Natural killer cell treated with Interleukin-12 subunit alpha and Interleukin-12 subunit beta and Interleukin-15 and Interleukin-18, amount 100 ng/mL, for 72 hours (primary cell): ENCODE results near the gene ALOX12B. TPM values are rescaled to one million over a fixed set of nuclear protein-coding genes. Genes with fewer than 3 reads are reported as not detected.
"Not testable (repeated sequence)": the region's sequence is repeated elsewhere in the genome, so short reads cannot be mapped to it uniquely, and the experiment has no call there.

Experiments used
- ATAC-seq, 2 donors: fragments of 150-1000 bp; cut with Tn5 transposase in 1 of 2; sonication (Bioruptor Pico), chemical (Tn5 transposase) in 1 of 2; 2 replicates each; pipeline ENCODE4 v1.10.0; 2021
- DNase-seq: peaks from one replicate; pipeline ENCODE4 v3.0.0; 2022; ENCODE audit warnings: low spot score
- H3K27ac Mint-ChIP-seq, 2 donors: 1 replicate in 1 of 2; 2 replicates in 1 of 2; pipeline ENCODE4 v1.8.0; 2022; ENCODE audit warnings: mixed read lengths in 2 of 2, mild to moderate bottlenecking in 1 of 2, moderate library complexity in 1 of 2
- H3K27me3 Mint-ChIP-seq, 2 donors: 1 replicate in 1 of 2; 2 replicates in 1 of 2; pipeline ENCODE4 v1.8.0; 2022; ENCODE audit warnings: mixed read lengths in 2 of 2
- H3K36me3 Mint-ChIP-seq: one replicate; pipeline ENCODE4 v1.8.0; 2022; ENCODE audit warnings: mixed read lengths
- H3K4me1 Mint-ChIP-seq, 2 donors: 1 replicate in 1 of 2; 2 replicates in 1 of 2; pipeline ENCODE4 v1.8.0; 2022; ENCODE audit warnings: low read depth in 2 of 2, mixed read lengths in 2 of 2, mild to moderate bottlenecking in 1 of 2
- H3K4me3 Mint-ChIP-seq: one replicate; pipeline ENCODE4 v1.8.0; 2022; ENCODE audit warnings: mixed read lengths
- H3K9me3 Mint-ChIP-seq: 2 replicates; pipeline ENCODE4 v1.8.0; 2022; ENCODE audit warnings: mixed read lengths
- total RNA-seq, 2 donors: library from RNA; stranded (reverse); gene quantifications; one replicate each; pipeline ENCODE4 v1.2.3, GENCODE V29; 2022

Gene ALOX12B
- total RNA-seq, 2 donors from 2014 or later: 0.62 TPM; not detected in 1

DNA sequence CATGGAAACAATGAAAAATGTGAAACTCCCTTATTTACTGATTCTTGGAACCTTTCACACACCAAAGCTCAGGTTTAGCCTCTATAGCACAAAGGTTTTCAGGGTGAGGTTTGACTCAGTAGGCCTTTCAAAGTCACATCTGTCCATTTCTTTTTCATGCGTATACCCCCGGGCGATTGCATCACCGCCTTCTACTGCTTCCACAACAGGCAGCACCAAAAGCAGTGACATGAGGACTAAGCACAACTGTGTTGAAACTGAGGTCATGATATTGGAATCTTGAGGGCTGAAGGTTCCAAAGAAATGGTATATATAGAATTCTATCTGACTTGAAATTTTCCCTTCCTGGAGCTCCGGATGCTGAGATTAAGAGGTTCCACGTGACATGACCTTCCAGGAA is 63.4 kb downstream of the ALOX12B start:
- H3K27me3 Mint-ChIP-seq: peaks cover 21 to 29% of the 10 kb centered on the region in 2 donors
- H3K36me3 Mint-ChIP-seq, H3K9me3 Mint-ChIP-seq, H3K27ac Mint-ChIP-seq, H3K4me1 Mint-ChIP-seq, H3K4me3 Mint-ChIP-seq, DNase-seq, ATAC-seq: not testable (repeated sequence)

Other genes with a start within 250 kb of the ALOX12B start
- 1 to 10 TPM; 2.4 to 2.7 TPM for gene TMEM88, start 232.7 kb downstream of the ALOX12B start, total RNA-seq
- 100 to 1,000 TPM in 1 of 2 donors, 10 to 100 TPM in 1; 54.1 to 105 TPM for gene NAA38, start 230.2 kb downstream of the ALOX12B start, total RNA-seq
- 10 to 100 TPM; 11.3 to 12.9 TPM for gene CYB5D1, start 229.7 kb downstream of the ALOX12B start, total RNA-seq
- 100 to 1,000 TPM; 106 to 192 TPM for gene CHD3, start 198.9 kb downstream of the ALOX12B start, total RNA-seq
- 1 to 10 TPM; 2.5 to 4.7 TPM for gene RNF227, start 171.4 kb downstream of the ALOX12B start, total RNA-seq
- 10 to 100 TPM in 1 of 2 donors, 1 to 10 TPM in 1; 8.9 to 14.6 TPM for gene KCNAB3, start 157.9 kb downstream of the ALOX12B start, total RNA-seq
- gene TRAPPC1, start 155.8 kb downstream of the ALOX12B start, total RNA-seq: 100 to 1,000 TPM; 162 to 217 TPM
- gene CNTROB, start 155.5 kb downstream of the ALOX12B start, total RNA-seq: 10 to 100 TPM; 32.6 to 74.6 TPM
- gene GUCY2D, start 85.1 kb downstream of the ALOX12B start, total RNA-seq: not detected
- not detected for gene ALOX15B, start 48.7 kb downstream of the ALOX12B start, total RNA-seq
- not detected for gene ALOXE3, start 30.8 kb upstream of the ALOX12B start, total RNA-seq
- gene HES7, start 36.4 kb upstream of the ALOX12B start, total RNA-seq: not detected
- gene PER1, start 64.7 kb upstream of the ALOX12B start, total RNA-seq: 10 to 100 TPM; 16.9 to 42.7 TPM
- gene VAMP2, start 75.2 kb upstream of the ALOX12B start, total RNA-seq: 10 to 100 TPM; 54.6 to 73.0 TPM
- gene TMEM107, start 88.7 kb upstream of the ALOX12B start, total RNA-seq: 10 to 100 TPM; 31.5 to 43.5 TPM
- gene BORCS6, start 102.5 kb upstream of the ALOX12B start, total RNA-seq: 10 to 100 TPM; 10.4 to 11.6 TPM
- gene AURKB, start 122.9 kb upstream of the ALOX12B start, total RNA-seq: 100 to 1,000 TPM in 1 of 2 donors, 10 to 100 TPM in 1; 90.2 to 199 TPM
- 100 to 1,000 TPM in 1 of 2 donors, 10 to 100 TPM in 1; 79.6 to 110 TPM for gene CTC1, start 160.3 kb upstream of the ALOX12B start, total RNA-seq
- 100 to 1,000 TPM in 1 of 2 donors, 10 to 100 TPM in 1; 77.1 to 257 TPM for gene PFAS, start 161.6 kb upstream of the ALOX12B start, total RNA-seq
- 10 to 100 TPM; 46.9 to 62.8 TPM for gene RANGRF, start 201.0 kb upstream of the ALOX12B start, total RNA-seq
- gene SLC25A35, start 207.7 kb upstream of the ALOX12B start, total RNA-seq: 1 to 10 TPM; 4.4 to 5.2 TPM
- not detected for gene ARHGEF15, start 222.5 kb upstream of the ALOX12B start, total RNA-seq